Activated naive CD8-positive, alpha-beta T cell treated with anti-CD3 and anti-CD28 coated beads, Interleukin-2, amount 10 ng/mL, durations not matched to agents 7 days and 5 days (primary cell): ENCODE results near the gene SSUH2. TPM values are rescaled to one million over a fixed set of nuclear protein-coding genes. Genes with fewer than 3 reads are reported as not detected.

ENCODE experiments used
- ATAC-seq: fragments of 150-1000 bp; cut with Tn5 transposase; one replicate; pipeline ENCODE4 v1.10.0; 2021; ENCODE audit warnings: low read depth, moderate library complexity
- POLR2A ChIA-PET: fragments of 350-600 bp; sonication (Branson Sonifier 250); formaldehyde crosslinking; loops from one replicate; lab custom pipeline; 2021; ENCODE audit warnings: antibody characterized with exemption; lab: Charles Lee
- DNase-seq: peaks from one replicate; pipeline ENCODE4 v3.0.0; 2021
- H3K27ac Mint-ChIP-seq: one replicate; pipeline ENCODE4 v1.8.0; 2022; ENCODE audit warnings: mild to moderate bottlenecking, mixed read lengths
- H3K27me3 Mint-ChIP-seq: one replicate; pipeline ENCODE4 v1.8.0; 2022; ENCODE audit warnings: mild to moderate bottlenecking, moderate library complexity, mixed read lengths
- H3K36me3 Mint-ChIP-seq: one replicate; pipeline ENCODE4 v1.8.0; 2021; ENCODE audit warnings: mild to moderate bottlenecking, mixed read lengths
- H3K4me1 Mint-ChIP-seq: one replicate; pipeline ENCODE4 v1.8.0; 2021; ENCODE audit warnings: mixed read lengths
- H3K4me3 Mint-ChIP-seq: one replicate; pipeline ENCODE4 v1.8.0; 2022; ENCODE audit warnings: mild to moderate bottlenecking, moderate library complexity, mixed read lengths
- H3K9me3 Mint-ChIP-seq: one replicate; pipeline ENCODE4 v1.8.0; 2021; ENCODE audit warnings: mixed read lengths
- total RNA-seq, 2 experiments: library from RNA; stranded (reverse); gene quantifications; one replicate each; pipeline ENCODE4 v1.2.3, GENCODE V29; 2021

The SSUH2 gene
- total RNA-seq, 2 experiments from 2014 or later: not detected

GRCh38 chr3:8604988-8605387, 39.6 kb downstream of the SSUH2 start:
- H3K27me3 Mint-ChIP-seq: peaks cover 2% of the 10 kb centered on the region
- no peaks in the 10 kb centered on the region for H3K36me3 Mint-ChIP-seq
- no peaks in the 10 kb centered on the region for H3K4me1 Mint-ChIP-seq
- POLR2A ChIA-PET: no interaction called here
- H3K4me3 Mint-ChIP-seq: no peak overlapping the region
- H3K9me3 Mint-ChIP-seq: no peaks in the 10 kb centered on the region
- no peak for ATAC-seq
- DNase-seq: no peak
- H3K27ac Mint-ChIP-seq: no peak overlapping the region

DNA sequence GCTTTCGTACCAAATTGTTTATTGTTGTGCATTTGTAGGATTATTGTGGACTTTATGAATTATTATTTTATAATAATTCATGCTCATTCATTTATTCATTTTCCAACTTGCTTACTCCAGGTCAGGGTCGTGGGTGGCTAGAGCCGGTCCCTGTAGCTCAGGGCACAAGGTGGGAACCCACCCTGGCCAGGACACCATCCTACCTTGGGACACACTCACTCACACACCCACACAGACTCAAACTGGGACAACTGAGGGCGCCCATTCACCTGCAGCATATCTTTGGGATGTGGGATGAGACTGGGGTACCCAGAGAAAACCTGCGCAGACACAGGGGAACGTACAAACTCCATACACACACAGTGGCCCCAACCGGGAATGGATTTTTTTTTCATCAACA, 40.6 kb downstream of the SSUH2 start:
- no peak overlapping the region for H3K27ac Mint-ChIP-seq
- no peak overlapping the region for H3K4me3 Mint-ChIP-seq
- ATAC-seq (no peak), DNase-seq (no peak)
- POLR2A ChIA-PET: no interaction called here
- no peaks in the 10 kb centered on the region for H3K36me3 Mint-ChIP-seq
- H3K9me3 Mint-ChIP-seq: no peaks in the 10 kb centered on the region
- H3K4me1 Mint-ChIP-seq: no peaks in the 10 kb centered on the region
- peaks cover 2% of the 10 kb centered on the region for H3K27me3 Mint-ChIP-seq

- POLR2A ChIA-PET: no interaction called here
- DNase-seq: no peak
- H3K9me3 Mint-ChIP-seq: no peaks in the 10 kb centered on the region
- peaks cover 2% of the 10 kb centered on the region for H3K27me3 Mint-ChIP-seq
- no peaks in the 10 kb centered on the region for H3K36me3 Mint-ChIP-seq
- no peaks in the 10 kb centered on the region for H3K4me1 Mint-ChIP-seq
- no peak overlapping the region for H3K27ac Mint-ChIP-seq
- no peak overlapping the region for H3K4me3 Mint-ChIP-seq
- ATAC-seq: no peak
Measured at GRCh38 chr3:8603115-8603710, 41.4 kb downstream of the SSUH2 start.

GRCh38 chr3:8600457-8600856, 44.1 kb downstream of the SSUH2 start:
- Mint-ChIP-seq H3K4me1 (no peaks in the 10 kb centered on the region), H3K27ac (no peak overlapping the region), H3K9me3 (no peaks in the 10 kb centered on the region), H3K4me3 (no peak overlapping the region), H3K36me3 (no peaks in the 10 kb centered on the region), H3K27me3 (no peaks in the 10 kb centered on the region)
- POLR2A ChIA-PET: no interaction called here
- DNase-seq: no peak
- ATAC-seq: no peak

DNA sequence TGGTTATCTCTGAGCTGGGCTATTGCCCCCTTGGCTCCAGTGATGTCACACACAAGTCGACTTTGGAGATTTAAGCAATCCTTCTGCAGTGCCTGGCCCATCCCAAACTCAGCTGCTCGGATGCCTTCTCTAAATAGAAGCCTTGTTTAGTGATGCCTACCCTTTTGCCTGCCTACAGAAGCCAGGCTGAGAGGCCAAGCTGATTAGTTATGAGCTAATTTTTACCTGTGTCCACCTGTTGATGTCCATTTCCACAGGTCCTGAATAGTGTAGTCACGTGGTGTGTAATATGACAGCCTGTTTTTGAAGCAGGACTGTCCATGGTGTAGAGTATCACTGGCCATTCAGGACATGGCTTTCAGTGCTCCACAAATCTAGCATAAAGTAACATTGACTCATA, 45.5 kb downstream of the SSUH2 start:
- DNase-seq (no peak), ATAC-seq (no peak)
- no peaks in the 10 kb centered on the region for H3K27me3 Mint-ChIP-seq
- no peaks in the 10 kb centered on the region for H3K9me3 Mint-ChIP-seq
- H3K27ac Mint-ChIP-seq: no peak overlapping the region
- H3K4me3 Mint-ChIP-seq: no peak overlapping the region
- H3K36me3 Mint-ChIP-seq: no peaks in the 10 kb centered on the region
- no peaks in the 10 kb centered on the region for H3K4me1 Mint-ChIP-seq
- POLR2A ChIA-PET: no interaction called here

- Mint-ChIP-seq H3K9me3 (no peaks in the 10 kb centered on the region), H3K4me1 (no peaks in the 10 kb centered on the region), H3K36me3 (no peaks in the 10 kb centered on the region), H3K27ac (no peak overlapping the region), H3K27me3 (no peaks in the 10 kb centered on the region), H3K4me3 (no peak overlapping the region)
- DNase-seq: no peak
- no peak for ATAC-seq
- POLR2A ChIA-PET: no interaction called here
Measured at GRCh38 chr3:8597219-8597853, 47.3 kb downstream of the SSUH2 start.

DNA sequence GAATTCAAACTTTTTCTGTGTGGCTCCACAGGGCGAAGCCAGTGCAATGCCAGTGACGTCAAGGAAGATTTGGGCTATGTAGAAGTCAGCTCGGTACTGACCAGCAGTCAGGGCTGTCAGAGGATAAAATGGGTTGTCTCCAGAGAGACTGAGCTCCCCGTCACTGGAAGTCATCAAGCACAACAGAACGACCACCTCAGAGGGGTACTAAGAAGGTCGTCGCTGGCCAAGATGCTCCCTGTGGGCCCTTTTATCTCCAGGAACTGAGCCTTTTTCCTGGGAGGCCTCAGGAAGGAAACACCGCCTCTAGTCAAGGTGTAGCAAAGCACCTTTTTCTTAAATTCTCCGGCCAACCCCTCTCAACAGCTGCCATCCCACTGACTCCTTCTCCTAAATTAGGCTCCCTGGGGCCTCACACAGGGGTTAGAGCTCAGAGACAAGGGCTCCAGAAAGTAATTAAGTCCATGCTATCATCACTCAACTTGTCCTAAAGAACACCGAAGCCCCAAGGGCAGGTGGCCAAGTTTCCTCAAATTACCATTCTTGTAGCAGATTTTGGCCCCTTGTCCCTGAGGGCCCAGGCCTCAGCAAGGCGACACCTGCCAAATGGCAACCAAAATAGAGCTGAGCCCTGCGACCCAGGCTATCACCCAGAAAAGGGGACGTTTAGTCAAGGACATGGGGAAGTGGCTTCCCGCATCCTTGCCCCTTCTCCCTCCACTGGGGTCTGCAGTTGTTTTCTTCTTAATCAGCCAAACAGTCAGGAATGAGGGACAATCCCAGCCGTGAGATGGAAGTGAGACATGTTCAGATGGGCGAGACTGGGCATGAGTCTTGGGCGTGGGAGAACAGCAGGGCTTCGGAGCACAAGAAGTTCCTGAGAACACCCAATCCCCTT, 48.0 kb downstream of the SSUH2 start:
- POLR2A ChIA-PET: no interaction called here
- Mint-ChIP-seq H3K9me3 (no peaks in the 10 kb centered on the region), H3K4me1 (no peaks in the 10 kb centered on the region), H3K36me3 (no peaks in the 10 kb centered on the region), H3K27me3 (no peaks in the 10 kb centered on the region), H3K27ac (no peak overlapping the region), H3K4me3 (no peak overlapping the region)
- ATAC-seq (no peak), DNase-seq (no peak)

DNA sequence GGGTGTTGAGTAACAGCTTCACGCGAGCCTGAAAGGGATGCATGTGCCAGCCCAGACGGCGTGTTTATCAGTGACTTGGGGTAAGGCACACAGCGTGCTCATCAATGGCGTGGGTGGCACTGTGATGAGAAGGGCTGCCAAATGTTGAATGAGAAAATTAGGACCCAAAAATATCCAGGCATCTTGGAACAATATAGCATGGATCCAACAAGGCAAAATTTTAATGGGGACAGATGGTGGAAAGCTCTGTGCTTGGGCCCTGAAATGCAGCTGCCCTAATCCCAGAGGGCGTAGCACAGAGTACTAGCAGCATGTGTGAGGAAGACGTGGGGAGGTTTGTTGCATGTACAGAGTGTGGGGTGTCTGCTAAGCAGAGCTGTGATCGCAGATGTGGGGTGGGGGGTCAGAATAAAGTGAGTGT, 48.9 kb downstream of the SSUH2 start:
- no peaks in the 10 kb centered on the region for H3K9me3 Mint-ChIP-seq
- H3K27me3 Mint-ChIP-seq: no peaks in the 10 kb centered on the region
- no peaks in the 10 kb centered on the region for H3K4me1 Mint-ChIP-seq
- ATAC-seq (no peak), DNase-seq (no peak)
- H3K4me3 Mint-ChIP-seq: no peak overlapping the region
- POLR2A ChIA-PET: no interaction called here
- no peak overlapping the region for H3K27ac Mint-ChIP-seq
- H3K36me3 Mint-ChIP-seq: no peaks in the 10 kb centered on the region

DNA sequence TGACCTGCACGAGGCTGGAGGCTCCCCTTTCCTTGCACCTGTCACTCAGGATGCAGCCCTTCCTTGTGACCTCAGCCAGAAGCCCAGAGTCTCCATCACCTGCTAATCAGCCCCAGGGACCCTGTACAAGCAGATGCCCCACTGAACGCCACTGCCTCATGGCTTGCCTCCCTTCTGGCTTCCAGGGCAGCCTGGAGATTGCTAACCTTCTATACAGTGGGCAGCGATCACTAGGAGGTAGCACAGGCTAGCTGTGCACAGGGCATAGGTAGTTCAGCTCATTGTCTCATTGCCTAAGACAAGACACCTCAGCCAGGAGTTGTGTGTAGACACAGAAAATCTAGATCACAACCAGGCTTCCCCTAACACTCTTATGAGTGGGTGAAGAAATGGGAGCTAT, 49.3 kb downstream of the SSUH2 start:
- no peaks in the 10 kb centered on the region for H3K27me3 Mint-ChIP-seq
- POLR2A ChIA-PET: no interaction called here
- no peaks in the 10 kb centered on the region for H3K36me3 Mint-ChIP-seq
- H3K27ac Mint-ChIP-seq: no peak overlapping the region
- no peaks in the 10 kb centered on the region for H3K9me3 Mint-ChIP-seq
- H3K4me3 Mint-ChIP-seq: no peak overlapping the region
- H3K4me1 Mint-ChIP-seq: no peaks in the 10 kb centered on the region
- no peak for DNase-seq
- no peak for ATAC-seq

DNA sequence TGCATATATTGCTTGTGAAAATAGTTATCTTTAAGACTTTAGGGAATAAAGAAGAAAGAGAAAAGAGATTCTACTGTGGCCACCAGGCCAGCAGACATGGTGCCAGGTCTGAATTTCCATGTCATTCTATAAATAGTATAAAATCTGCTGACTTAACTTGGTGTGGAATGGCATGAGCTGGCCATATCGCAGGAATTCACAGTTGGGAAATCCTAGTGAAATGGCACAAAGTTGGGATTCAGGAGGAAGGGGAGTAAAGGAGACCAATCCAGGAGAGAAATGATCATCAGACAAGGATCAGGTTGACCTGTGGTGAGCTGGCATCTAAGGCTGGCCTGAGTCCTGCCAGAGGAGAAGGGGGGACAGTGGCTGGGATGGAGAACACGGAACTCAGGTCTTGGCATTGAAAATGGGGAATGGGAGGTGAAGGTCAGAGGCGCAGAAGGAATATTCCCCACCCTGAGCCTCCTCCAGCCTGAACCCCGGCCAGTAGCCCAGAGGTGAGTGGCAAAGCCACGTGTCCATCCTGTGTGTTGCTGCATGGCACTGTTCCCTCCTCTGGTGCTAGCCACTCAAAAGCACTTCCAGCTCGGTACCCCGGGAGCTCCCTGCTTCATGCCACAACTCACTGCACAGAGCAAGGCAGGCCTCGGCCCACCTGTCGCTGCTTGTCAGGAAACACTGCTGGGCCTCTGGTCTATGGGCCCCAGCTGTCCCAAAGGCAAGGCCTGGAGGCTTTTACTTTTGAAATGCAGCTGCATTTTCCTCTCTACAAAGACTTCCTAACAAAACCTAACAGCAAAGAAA, 51.4 kb downstream of the SSUH2 start:
- H3K36me3 Mint-ChIP-seq: no peaks in the 10 kb centered on the region
- no peak overlapping the region for H3K4me3 Mint-ChIP-seq
- H3K27me3 Mint-ChIP-seq: no peaks in the 10 kb centered on the region
- ATAC-seq: no peak
- no peaks in the 10 kb centered on the region for H3K4me1 Mint-ChIP-seq
- H3K9me3 Mint-ChIP-seq: no peaks in the 10 kb centered on the region
- no peak for DNase-seq
- no peak overlapping the region for H3K27ac Mint-ChIP-seq
- POLR2A ChIA-PET: no interaction called here

DNA sequence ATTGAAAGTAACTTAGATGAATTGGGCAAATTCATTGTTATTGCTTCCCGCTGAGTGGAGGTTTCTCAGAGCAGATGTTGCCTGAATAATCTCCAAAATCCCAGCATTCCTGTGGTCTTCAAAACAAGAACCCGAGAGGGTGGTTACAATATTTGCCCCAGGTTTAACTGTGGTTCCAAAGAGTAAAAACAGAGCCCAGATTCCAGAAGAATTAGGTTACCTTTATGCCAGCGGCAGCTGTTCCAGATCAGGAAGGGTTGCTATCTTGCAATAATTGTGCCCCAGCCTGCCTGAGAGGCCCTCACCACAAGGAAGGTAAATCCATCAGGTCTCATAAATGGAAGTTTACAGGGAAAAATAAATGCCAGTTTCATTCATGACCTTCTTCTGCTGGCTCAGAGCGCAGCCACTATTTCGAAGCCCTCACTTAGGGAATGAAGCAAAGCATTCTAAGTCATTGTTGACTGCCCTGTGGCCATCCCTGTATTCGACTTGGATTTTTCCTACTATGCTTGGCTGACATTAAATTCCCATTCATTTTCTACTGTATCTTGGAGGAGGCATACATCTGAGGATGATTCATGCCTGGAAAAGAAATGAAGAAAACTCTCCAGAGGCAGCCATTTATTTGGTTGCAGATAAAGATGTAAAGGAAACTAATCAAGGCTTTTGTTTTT, 54.6 kb downstream of the SSUH2 start:
- Mint-ChIP-seq H3K4me1 (no peaks in the 10 kb centered on the region), H3K27me3 (peaks cover 2% of the 10 kb centered on the region), H3K9me3 (no peaks in the 10 kb centered on the region), H3K4me3 (no peak overlapping the region), H3K27ac (no peak overlapping the region), H3K36me3 (no peaks in the 10 kb centered on the region)
- DNase-seq (no peak), ATAC-seq (no peak)
- POLR2A ChIA-PET: no interaction called here

- no peak overlapping the region for H3K4me3 Mint-ChIP-seq
- POLR2A ChIA-PET: no interaction called here
- H3K4me1 Mint-ChIP-seq: no peaks in the 10 kb centered on the region
- H3K27ac Mint-ChIP-seq: no peak overlapping the region
- DNase-seq: no peak
- no peak for ATAC-seq
- H3K36me3 Mint-ChIP-seq: no peaks in the 10 kb centered on the region
- H3K27me3 Mint-ChIP-seq: peaks cover 4% of the 10 kb centered on the region
- no peaks in the 10 kb centered on the region for H3K9me3 Mint-ChIP-seq
Measured at GRCh38 chr3:8584661-8585060, 59.9 kb downstream of the SSUH2 start.
